Duodenal mucosa (tissue), 2 donors: ENCODE results near the gene MCTP1.

ENCODE experiments used
- H3K27ac ChIP-seq: one replicate; pipeline ENCODE4 v1.7.0; 2013; ENCODE audit warnings: low read depth, low read length
- H3K27me3 ChIP-seq, 2 donors: one replicate each; pipeline ENCODE4 v1.7.0; 2013; ENCODE audit warnings: low read length in 2 of 2, control low read depth in 1 of 2; ENCODE audit not compliant: insufficient read depth in 2 of 2, control insufficient read depth in 1 of 2
- H3K36me3 ChIP-seq, 2 donors: one replicate each; pipeline ENCODE4 v1.7.0; 2013; ENCODE audit warnings: low read length in 2 of 2, control low read depth in 1 of 2; ENCODE audit not compliant: insufficient read depth in 2 of 2, control insufficient read depth in 1 of 2
- H3K4me1 ChIP-seq, 2 donors: one replicate each; pipeline ENCODE4 v1.7.0; 2013; ENCODE audit warnings: low read length in 2 of 2, control low read depth in 1 of 2; ENCODE audit not compliant: insufficient read depth in 2 of 2, control insufficient read depth in 1 of 2
- H3K4me3 ChIP-seq, 2 donors: one replicate each; pipeline ENCODE4 v1.7.0; 2013; ENCODE audit warnings: low read length in 2 of 2, low read depth in 1 of 2
- H3K9ac ChIP-seq, 2 donors: one replicate each; pipeline ENCODE4 v1.7.0; 2013; ENCODE audit warnings: low read length in 2 of 2, low read depth in 1 of 2
- H3K9me3 ChIP-seq, 2 donors: one replicate each; pipeline ENCODE4 v1.7.0; 2013; ENCODE audit warnings: low read length in 2 of 2, control low read depth in 1 of 2; ENCODE audit not compliant: control insufficient read depth in 1 of 2

MCTP1 gene

DNA sequence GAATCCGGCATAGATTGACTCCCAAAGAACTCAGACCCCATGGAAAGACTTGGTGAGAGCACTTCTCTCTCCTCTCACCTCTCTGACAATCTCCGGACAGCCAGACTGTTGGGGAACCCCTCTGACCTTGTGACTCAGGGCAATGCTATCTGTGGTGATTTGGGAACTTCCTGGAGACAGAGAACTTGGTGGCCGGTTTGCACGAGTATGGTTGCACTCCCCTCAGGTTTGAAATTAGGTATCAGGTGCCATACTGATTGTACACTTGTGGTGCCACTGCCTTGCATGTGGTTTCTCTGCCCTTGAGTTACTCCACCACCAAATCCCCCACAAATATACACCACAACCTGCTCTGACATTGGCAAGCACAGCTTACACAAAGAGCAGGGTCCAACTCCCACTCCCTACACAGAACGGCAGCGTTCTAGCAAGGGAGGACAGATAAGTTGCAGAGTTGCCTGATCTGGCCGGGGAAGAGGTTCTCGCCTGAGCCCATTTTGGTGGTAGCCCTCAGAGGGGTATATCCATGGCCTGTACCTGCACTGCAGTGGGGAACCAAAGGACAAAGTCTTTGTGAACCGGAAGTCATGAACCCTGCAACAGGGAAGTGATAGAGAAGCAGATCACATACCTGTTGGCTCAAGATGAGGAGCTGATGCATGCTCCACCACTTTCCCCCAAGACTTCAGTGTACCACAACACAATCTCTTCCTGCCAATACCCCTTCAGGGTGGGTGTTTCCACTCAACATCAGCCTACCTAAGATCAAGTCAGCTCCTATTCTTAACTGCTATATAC is 255.1 kb downstream of the MCTP1 start:
- Histone ChIP-seq H3K9me3 (no peaks in the 10 kb centered on the region), H3K36me3 (no peaks in the 10 kb centered on the region), H3K27me3 (no peaks in the 10 kb centered on the region), H3K4me1 (no peaks in the 10 kb centered on the region), H3K4me3 (no peak overlapping the region), H3K27ac (no peak overlapping the region), H3K9ac (no peak overlapping the region)

DNA sequence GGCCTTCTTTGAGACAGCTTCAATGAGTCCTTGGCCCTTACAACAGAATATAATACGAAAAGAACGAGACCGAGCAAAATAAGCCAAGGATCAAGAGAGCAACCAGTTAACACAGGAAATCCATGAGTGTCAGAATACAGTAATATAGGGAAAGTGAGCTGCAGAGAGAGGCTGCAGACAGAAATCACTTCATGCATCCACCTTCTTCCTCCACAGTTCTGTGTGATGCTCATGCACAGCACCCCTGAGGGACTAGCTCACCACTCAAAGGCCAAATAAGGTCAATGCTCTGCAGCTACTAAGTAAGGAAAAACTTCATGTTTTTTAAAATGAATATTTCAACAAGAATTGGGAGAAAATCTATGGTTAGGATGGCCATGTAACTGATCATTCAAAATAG is 257.1 kb downstream of the MCTP1 start:
- H3K27ac ChIP-seq, result no peak overlapping the region
- H3K36me3 ChIP-seq, result no peaks in the 10 kb centered on the region
- H3K9me3 ChIP-seq, result no peaks in the 10 kb centered on the region
- no peak overlapping the region for H3K9ac ChIP-seq
- H3K4me1 ChIP-seq, result no peaks in the 10 kb centered on the region
- no peak overlapping the region for H3K4me3 ChIP-seq
- H3K27me3 ChIP-seq, result no peaks in the 10 kb centered on the region

DNA sequence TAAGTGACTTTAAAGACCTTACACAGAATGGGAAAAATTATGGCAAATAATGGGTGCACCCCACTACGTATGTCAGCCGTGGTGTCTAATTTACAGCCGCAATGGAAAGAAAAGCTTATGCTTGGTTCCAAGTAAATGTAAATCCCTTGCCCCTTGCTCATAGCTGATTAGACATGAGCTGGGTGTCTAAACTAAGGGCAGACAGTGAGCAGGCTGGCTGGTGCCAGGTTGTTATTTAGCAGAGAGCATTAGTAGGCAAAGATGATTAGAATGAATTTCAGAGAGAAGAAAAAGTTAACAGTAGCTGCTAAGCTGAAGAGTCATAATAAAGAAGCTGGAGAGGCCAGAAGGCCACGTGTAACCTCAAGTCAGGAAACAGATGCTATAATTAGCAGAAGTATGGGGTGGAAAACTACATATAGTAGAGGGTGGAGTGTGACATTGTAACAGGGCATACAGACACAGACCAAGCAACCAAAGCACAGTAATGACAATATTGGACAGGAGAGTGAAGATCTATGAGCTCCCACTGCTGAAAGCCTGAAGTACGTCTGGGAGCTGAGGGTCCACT is 257.7 kb downstream of the MCTP1 start:
- H3K27me3 ChIP-seq, result no peaks in the 10 kb centered on the region
- H3K4me3 ChIP-seq, result no peak overlapping the region
- H3K36me3 ChIP-seq, result no peaks in the 10 kb centered on the region
- no peak overlapping the region for H3K9ac ChIP-seq
- H3K9me3 ChIP-seq, result no peaks in the 10 kb centered on the region
- H3K27ac ChIP-seq, result no peak overlapping the region
- no peaks in the 10 kb centered on the region for H3K4me1 ChIP-seq

DNA sequence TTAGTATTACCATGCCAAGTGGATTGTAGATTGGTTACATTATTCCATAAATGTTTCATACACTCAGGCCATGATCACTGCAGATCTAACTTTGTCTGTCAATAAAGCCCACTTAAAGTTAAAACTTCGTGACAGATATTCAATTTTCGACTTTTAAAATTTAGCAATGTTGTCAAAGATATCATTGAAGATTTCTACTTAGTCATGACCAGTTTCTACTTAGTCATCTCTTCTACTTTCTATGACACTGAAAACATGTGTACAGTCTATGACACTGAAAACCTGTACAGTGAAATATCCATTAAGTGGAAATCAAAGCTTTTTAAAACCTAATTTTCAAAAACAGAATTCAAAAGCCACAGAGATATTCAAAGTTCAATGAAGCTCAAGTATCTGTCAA is 258.2 kb downstream of the MCTP1 start:
- Histone ChIP-seq H3K36me3 (no peaks in the 10 kb centered on the region), H3K9me3 (no peaks in the 10 kb centered on the region), H3K4me3 (no peak overlapping the region), H3K27ac (no peak overlapping the region), H3K4me1 (no peaks in the 10 kb centered on the region), H3K27me3 (no peaks in the 10 kb centered on the region), H3K9ac (no peak overlapping the region)

DNA sequence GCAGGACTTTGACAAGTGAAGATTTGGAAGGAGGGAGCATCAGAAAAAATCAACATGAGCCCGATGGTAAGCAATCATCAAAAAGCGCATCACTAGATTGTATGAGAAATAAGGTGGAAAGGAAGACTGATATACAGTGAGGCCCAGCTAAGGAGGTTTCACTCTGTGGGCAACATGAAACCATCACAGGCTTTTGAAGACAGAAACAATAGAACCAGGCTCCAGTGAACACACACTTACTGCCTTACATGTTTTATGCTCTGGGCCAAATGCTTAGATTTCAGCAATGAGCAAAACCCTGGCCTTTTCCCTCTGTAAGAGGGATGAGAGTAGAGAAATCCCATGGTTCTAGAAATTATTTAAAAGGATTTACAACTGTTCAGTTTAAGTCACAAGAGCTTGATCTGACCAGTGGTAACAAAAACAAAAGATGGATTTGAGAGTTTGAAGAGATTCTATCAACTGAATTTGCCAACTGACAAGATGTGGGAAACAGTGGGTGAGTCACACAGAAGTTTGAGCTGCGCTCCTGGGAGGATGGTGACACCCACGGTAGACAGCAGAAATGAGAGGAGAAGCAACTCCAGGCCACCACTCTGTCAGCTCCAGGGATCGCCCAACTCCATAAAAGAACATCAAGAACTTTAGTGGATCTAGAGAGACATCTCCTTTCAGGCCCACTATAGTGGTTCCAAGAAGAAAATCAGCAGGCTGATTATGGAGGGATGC is 261.8 kb downstream of the MCTP1 start:
- no peaks in the 10 kb centered on the region for H3K4me1 ChIP-seq
- H3K9ac ChIP-seq, result no peak overlapping the region
- no peaks in the 10 kb centered on the region for H3K27me3 ChIP-seq
- no peak overlapping the region for H3K4me3 ChIP-seq
- no peaks in the 10 kb centered on the region for H3K9me3 ChIP-seq
- H3K36me3 ChIP-seq, result no peaks in the 10 kb centered on the region
- H3K27ac ChIP-seq, result no peak overlapping the region

DNA sequence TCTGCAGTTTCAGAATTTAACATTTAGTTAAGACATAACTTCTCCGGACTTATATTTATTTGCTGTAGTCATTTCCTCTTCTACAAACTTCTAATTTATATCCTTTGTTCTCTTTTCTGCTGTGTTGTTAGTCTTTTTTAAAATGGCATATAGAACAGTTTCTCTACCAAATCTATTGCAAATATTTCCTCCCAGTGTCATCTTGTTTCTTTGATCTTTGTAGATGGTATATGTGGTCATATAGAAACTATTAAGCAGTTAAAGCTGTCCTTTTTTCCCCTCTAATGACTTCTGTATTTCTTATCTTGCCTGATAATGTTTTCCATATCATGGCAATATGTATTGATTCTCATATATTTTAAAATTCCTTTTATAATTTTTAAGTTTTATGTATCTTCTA is 264.5 kb downstream of the MCTP1 start:
- no peak overlapping the region for H3K27ac ChIP-seq
- no peaks in the 10 kb centered on the region for H3K27me3 ChIP-seq
- no peaks in the 10 kb centered on the region for H3K4me1 ChIP-seq
- no peaks in the 10 kb centered on the region for H3K9me3 ChIP-seq
- H3K9ac ChIP-seq, result no peak overlapping the region
- H3K36me3 ChIP-seq, result no peaks in the 10 kb centered on the region
- H3K4me3 ChIP-seq, result no peak overlapping the region

DNA sequence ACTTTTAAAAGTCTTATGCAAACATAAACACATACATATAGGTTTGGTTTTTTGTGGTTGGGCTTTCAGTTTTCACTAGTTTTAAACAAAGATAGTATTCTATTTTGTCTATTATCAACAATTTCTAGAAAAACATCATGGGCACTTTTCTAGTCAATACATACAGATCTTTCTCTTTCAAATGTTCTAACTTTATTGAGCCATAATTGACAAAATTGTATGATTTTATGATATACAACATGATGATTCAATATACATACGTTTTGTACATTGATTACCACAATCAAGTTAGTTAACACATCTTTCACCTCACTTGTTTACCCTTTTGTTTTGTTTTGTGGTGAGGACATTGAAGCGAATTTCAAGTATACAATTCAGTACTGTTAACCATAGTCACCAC is 265.9 kb downstream of the MCTP1 start:
- no peaks in the 10 kb centered on the region for H3K36me3 ChIP-seq
- no peak overlapping the region for H3K27ac ChIP-seq
- H3K27me3 ChIP-seq, result no peaks in the 10 kb centered on the region
- no peak overlapping the region for H3K4me3 ChIP-seq
- H3K4me1 ChIP-seq, result no peaks in the 10 kb centered on the region
- no peak overlapping the region for H3K9ac ChIP-seq
- no peaks in the 10 kb centered on the region for H3K9me3 ChIP-seq

DNA sequence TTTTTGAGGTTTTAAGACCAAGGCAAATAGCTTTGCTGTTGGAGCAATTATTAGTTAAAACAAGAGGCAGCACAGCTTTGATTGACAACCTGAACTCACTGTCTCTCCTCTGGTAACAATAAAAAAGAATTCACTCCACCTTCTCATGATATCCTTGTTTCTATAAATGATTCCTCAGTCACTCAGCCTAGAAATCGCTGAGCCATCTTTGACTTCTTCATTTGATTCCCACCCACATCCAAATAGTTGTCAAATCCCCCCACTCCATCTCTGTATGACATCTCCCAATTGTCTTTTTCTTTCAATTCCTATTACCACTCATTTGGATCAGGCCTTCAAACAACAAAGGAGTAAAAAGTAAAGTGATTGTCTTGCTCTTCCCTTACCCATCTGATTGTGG is 266.4 kb downstream of the MCTP1 start:
- Histone ChIP-seq H3K4me3 (no peak overlapping the region), H3K9me3 (no peaks in the 10 kb centered on the region), H3K27me3 (no peaks in the 10 kb centered on the region), H3K4me1 (no peaks in the 10 kb centered on the region), H3K36me3 (no peaks in the 10 kb centered on the region), H3K27ac (no peak overlapping the region), H3K9ac (no peak overlapping the region)

DNA sequence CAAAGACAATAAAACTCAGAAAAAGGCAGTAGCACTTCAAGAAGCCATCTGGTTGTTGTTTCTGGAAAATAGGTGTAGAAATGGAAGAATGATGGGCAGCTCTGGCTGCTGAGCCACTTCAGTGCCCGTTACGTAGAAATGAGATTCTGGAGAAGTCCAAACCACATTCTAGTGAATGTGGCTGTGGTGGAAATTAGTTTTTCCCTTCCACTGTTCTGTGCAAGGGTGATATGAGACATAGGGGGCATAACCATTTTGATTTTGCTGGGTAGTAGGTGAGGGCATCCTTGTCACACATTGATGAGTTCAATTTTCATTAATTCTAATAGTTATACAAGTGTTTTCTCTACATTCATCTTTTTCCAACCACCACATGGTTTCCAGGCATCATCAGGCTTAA is 275.1 kb downstream of the MCTP1 start:
- no peak overlapping the region for H3K9ac ChIP-seq
- no peak overlapping the region for H3K4me3 ChIP-seq
- no peak overlapping the region for H3K27ac ChIP-seq
- H3K4me1 ChIP-seq, result no peaks in the 10 kb centered on the region
- no peaks in the 10 kb centered on the region for H3K27me3 ChIP-seq
- no peaks in the 10 kb centered on the region for H3K9me3 ChIP-seq
- no peaks in the 10 kb centered on the region for H3K36me3 ChIP-seq

DNA sequence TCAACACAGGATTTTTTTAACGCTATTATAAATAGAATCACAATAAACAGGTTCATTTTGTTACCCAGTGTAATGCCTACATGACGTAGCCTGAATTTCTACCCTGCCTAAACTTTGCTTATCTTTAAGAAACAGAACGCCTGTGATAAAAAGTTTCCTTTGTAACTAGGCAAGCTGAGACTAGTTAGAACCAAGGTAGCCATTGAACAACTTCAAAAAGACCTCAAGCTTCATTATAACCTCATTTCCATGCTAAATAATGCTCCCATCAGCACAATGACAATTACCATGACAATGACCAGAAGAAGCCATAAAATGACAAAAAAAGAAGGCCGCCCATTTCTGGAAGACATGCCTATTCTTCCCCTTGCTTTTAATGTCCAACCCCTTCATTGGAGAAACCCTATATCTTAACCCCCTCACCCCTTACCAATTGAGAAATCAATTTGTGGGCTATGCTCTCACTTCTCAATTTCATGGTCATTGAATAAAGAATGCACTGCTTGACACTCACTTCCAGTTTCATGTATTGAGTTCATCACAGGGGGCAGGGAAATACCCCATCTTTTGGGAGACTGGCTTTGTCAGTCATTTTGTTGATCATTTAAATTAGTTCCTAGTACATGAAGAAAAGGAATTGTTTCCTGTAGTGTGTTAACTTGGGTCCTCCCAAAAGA is 276.8 kb downstream of the MCTP1 start:
- H3K4me1 ChIP-seq, result no peaks in the 10 kb centered on the region
- no peak overlapping the region for H3K4me3 ChIP-seq
- H3K27ac ChIP-seq, result no peak overlapping the region
- no peaks in the 10 kb centered on the region for H3K27me3 ChIP-seq
- H3K9me3 ChIP-seq, result peaks cover 0 to 10% of the 10 kb centered on the region in 2 donors
- no peak overlapping the region for H3K9ac ChIP-seq
- H3K36me3 ChIP-seq, result no peaks in the 10 kb centered on the region
